SK-N-SH treated with all-trans-retinoic acid at 6 μM for 48 hours (cell line): ENCODE results near the gene GRK3.

Experiments
- ATAC-seq: fragments of 200-7000 bp; cut with Tn5 transposase; 3 replicates; pipeline ENCODE4 v1.9.1; 2020; ENCODE audit warnings: mild to moderate bottlenecking, moderate library complexity
- ARNTL ChIP-seq: fragments of 450-650 bp; formaldehyde crosslinking; IDR thresholded peaks from 2 replicates; pipeline ENCODE4 v1.5.0; 2020; ENCODE audit warnings: low read depth, mild to moderate bottlenecking, moderate library complexity, borderline replicate concordance
- BACH2 ChIP-seq: fragments of 250-450 bp; sonication (Bioruptor Pico); IDR thresholded peaks from 2 replicates; pipeline ENCODE4 v1.9.0; 2021; ENCODE audit warnings: mild to moderate bottlenecking, borderline replicate concordance
- CREB5 ChIP-seq: fragments of 250-450 bp; sonication (Bioruptor Pico); IDR thresholded peaks from 2 replicates; pipeline ENCODE4 v1.5.1; 2020; ENCODE audit warnings: low read depth, mild to moderate bottlenecking, moderate library complexity
- CSDC2 ChIP-seq: fragments of 250-450 bp; sonication (Bioruptor Pico); IDR thresholded peaks from 2 replicates; pipeline ENCODE4 v1.5.0; 2020; ENCODE audit warnings: mild to moderate bottlenecking, moderate library complexity
- CSRNP3 ChIP-seq: fragments of 250-450 bp; sonication (Bioruptor Pico); IDR thresholded peaks from 2 replicates; pipeline ENCODE4 v1.5.1; 2021; ENCODE audit warnings: mild to moderate bottlenecking, moderate library complexity
- ESRRG ChIP-seq: fragments of 250-450 bp; sonication (Bioruptor Pico); IDR thresholded peaks from 2 replicates; pipeline ENCODE4 v1.6.1; 2021; ENCODE audit warnings: mild to moderate bottlenecking
- GLIS3 ChIP-seq: fragments of 250-450 bp; sonication (Bioruptor Pico); IDR thresholded peaks from 2 replicates; pipeline ENCODE4 v1.5.0; 2020; ENCODE audit warnings: mild to moderate bottlenecking, moderate library complexity
- ISL1 ChIP-seq: fragments of 250-450 bp; sonication (Bioruptor Pico); IDR thresholded peaks from 2 replicates; pipeline ENCODE4 v2.1.2; 2022; ENCODE audit warnings: mild to moderate bottlenecking, moderate library complexity
- OSR1 ChIP-seq: fragments of 250-450 bp; sonication (Bioruptor Pico); IDR thresholded peaks from 2 replicates; pipeline ENCODE4 v1.8.0; 2022; ENCODE audit warnings: moderate library complexity, mild to moderate bottlenecking, inconsistent platforms
- POU6F1 ChIP-seq: fragments of 250-450 bp; sonication (Bioruptor Pico); IDR thresholded peaks from 2 replicates; pipeline ENCODE4 v1.8.0; 2021; ENCODE audit warnings: low read depth, mild to moderate bottlenecking, moderate library complexity, borderline replicate concordance
- PPARA ChIP-seq: fragments of 250-450 bp; sonication (Bioruptor Pico); IDR thresholded peaks from 2 replicates; pipeline ENCODE4 v1.5.0; 2020; ENCODE audit warnings: mild to moderate bottlenecking, borderline replicate concordance
- RARB ChIP-seq: fragments of 250-450 bp; sonication (Bioruptor Pico); IDR thresholded peaks from 2 replicates; pipeline ENCODE4 v1.8.0; 2021; ENCODE audit warnings: mild to moderate bottlenecking, moderate library complexity
- SNAI2 ChIP-seq: fragments of 250-450 bp; sonication (Bioruptor Pico); IDR thresholded peaks from 2 replicates; pipeline ENCODE4 v1.5.0; 2020; ENCODE audit warnings: mild to moderate bottlenecking, moderate library complexity
- TCF4 ChIP-seq: fragments of 250-450 bp; sonication (Bioruptor Pico); IDR thresholded peaks from 2 replicates; pipeline ENCODE4 v1.8.0; 2021; ENCODE audit warnings: mild to moderate bottlenecking, moderate library complexity, borderline replicate concordance
- TOX ChIP-seq: fragments of 250-450 bp; sonication (Bioruptor Pico); IDR thresholded peaks from 2 replicates; pipeline ENCODE4 v1.8.0; 2021; ENCODE audit warnings: mild to moderate bottlenecking, moderate library complexity, borderline replicate concordance
- TSHZ2 ChIP-seq: fragments of 250-450 bp; sonication (Bioruptor Pico); IDR thresholded peaks from 2 replicates; pipeline ENCODE4 v1.5.0; 2020; ENCODE audit warnings: mild to moderate bottlenecking, moderate library complexity
- ZC3H10 ChIP-seq: fragments of 250-450 bp; sonication (Bioruptor Pico); IDR thresholded peaks from 2 replicates; pipeline ENCODE4 v1.5.1; 2021; ENCODE audit warnings: mild to moderate bottlenecking, moderate library complexity
- ZFP3 ChIP-seq: fragments of 250-450 bp; sonication (Bioruptor Pico); IDR thresholded peaks from 2 replicates; pipeline ENCODE4 v1.5.0; 2020; ENCODE audit warnings: mild to moderate bottlenecking, moderate library complexity
- ZFP30 ChIP-seq: fragments of 450-650 bp; formaldehyde crosslinking; IDR thresholded peaks from 2 replicates; pipeline ENCODE4 v1.5.0; 2022; ENCODE audit warnings: mild to moderate bottlenecking, moderate library complexity
- ZNF565 ChIP-seq: fragments of 450-650 bp; formaldehyde crosslinking; conservative IDR thresholded peaks from 2 replicates; pipeline ENCODE4 v1.5.0; 2020; ENCODE audit warnings: low read depth, mild to moderate bottlenecking, moderate library complexity
- ZNF70 ChIP-seq: fragments of 450-650 bp; formaldehyde crosslinking; IDR thresholded peaks from 2 replicates; pipeline ENCODE4 v1.5.0; 2020; ENCODE audit warnings: mild to moderate bottlenecking, moderate library complexity
- ZNF8 ChIP-seq: fragments of 450-650 bp; formaldehyde crosslinking; IDR thresholded peaks from 2 replicates; pipeline ENCODE4 v1.5.0; 2020; ENCODE audit warnings: mild to moderate bottlenecking, moderate library complexity

The GRK3 gene

GRCh38 chr22:25553131-25553530 lies 11.3 kb upstream of the GRK3 start:
- TF ChIP-seq ZC3H10 (CRISPR knock-in tag): no peak
- TF ChIP-seq GLIS3: no peak
- TF ChIP-seq TOX (CRISPR knock-in tag): no peak
- TF ChIP-seq CREB5 (CRISPR knock-in tag): no peak
- no peak for TF ChIP-seq TCF4 (CRISPR knock-in tag)
- no peak for TF ChIP-seq ARNTL
- no peak for TF ChIP-seq CSDC2 (CRISPR knock-in tag)
- TF ChIP-seq TSHZ2 (CRISPR knock-in tag): no peak
- TF ChIP-seq PPARA (CRISPR knock-in tag): no peak
- no peak for TF ChIP-seq OSR1 (CRISPR knock-in tag)
- TF ChIP-seq RARB (CRISPR knock-in tag): no peak
- no peak for TF ChIP-seq CSRNP3 (CRISPR knock-in tag)
- no peak for TF ChIP-seq BACH2 (CRISPR knock-in tag)
- TF ChIP-seq POU6F1 (CRISPR knock-in tag): no peak
- no peak for ATAC-seq

GRCh38 chr22:25554238-25554671 lies 10.2 kb upstream of the GRK3 start:
- ATAC-seq: no peak
- no peak for TF ChIP-seq OSR1 (CRISPR knock-in tag)
- TF ChIP-seq PPARA (CRISPR knock-in tag): no peak
- TF ChIP-seq ZNF565 (CRISPR knock-in tag): no peak
- TF ChIP-seq SNAI2: no peak
- TF ChIP-seq ESRRG (CRISPR knock-in tag): no peak
- TF ChIP-seq ZFP30 (CRISPR knock-in tag): no peak
- no peak for TF ChIP-seq CSDC2 (CRISPR knock-in tag)
- no peak for TF ChIP-seq ARNTL
- TF ChIP-seq ZNF70 (CRISPR knock-in tag): no peak
- TF ChIP-seq ZNF8 (CRISPR knock-in tag): no peak
- no peak for TF ChIP-seq ISL1 (CRISPR knock-in tag)
- no peak for TF ChIP-seq RARB (CRISPR knock-in tag)
- TF ChIP-seq ZFP3: no peak
- no peak for TF ChIP-seq POU6F1 (CRISPR knock-in tag)
- TF ChIP-seq TOX (CRISPR knock-in tag): no peak
- TF ChIP-seq TCF4 (CRISPR knock-in tag): no peak
- TF ChIP-seq CREB5 (CRISPR knock-in tag): no peak
- no peak for TF ChIP-seq TSHZ2 (CRISPR knock-in tag)
- no peak for TF ChIP-seq BACH2 (CRISPR knock-in tag)
